SH-SY5Y (cell line): ENCODE results near the gene ANO10.

ENCODE experiments used
- GATA2 ChIP-seq: IDR thresholded peaks from 2 replicates; pipeline ENCODE4 v1.6.1; 2011; ENCODE audit warnings: mild to moderate bottlenecking, low read depth, low read length
- GATA3 ChIP-seq: IDR thresholded peaks from 2 replicates; pipeline ENCODE4 v1.6.1; 2011; ENCODE audit warnings: low read depth, mild to moderate bottlenecking, low read length, moderate library complexity

GRCh38 chr3:43320288-43320687 is 301.5 kb downstream of the ANO10 start:
- TF ChIP-seq GATA2 (no peak), GATA3 (no peak)
